HUES48 (cell line): Measurements from ENCODE around the gene SPEF2.

Experiments
- H3K27ac ChIP-seq: one replicate; pipeline ENCODE4 v1.7.0; 2013; ENCODE audit warnings: low read depth, low read length, inconsistent platforms
- H3K27me3 ChIP-seq: 2 replicates; pipeline ENCODE4 v1.6.1; 2013; ENCODE audit warnings: mild to moderate bottlenecking, low read length; ENCODE audit not compliant: control insufficient read depth, insufficient read depth
- H3K36me3 ChIP-seq: 2 replicates; pipeline ENCODE4 v1.6.1; 2013; ENCODE audit warnings: low read length; ENCODE audit not compliant: control insufficient read depth, insufficient read depth
- H3K4me1 ChIP-seq: 2 replicates; pipeline ENCODE4 v1.6.1; 2013; ENCODE audit warnings: mild to moderate bottlenecking, low read length; ENCODE audit not compliant: control insufficient read depth, insufficient read depth
- H3K4me3 ChIP-seq: 2 replicates; pipeline ENCODE4 v1.5.1; 2013; ENCODE audit warnings: mild to moderate bottlenecking, low read depth, low read length
- H3K9ac ChIP-seq: 2 replicates; pipeline ENCODE4 v1.6.1; 2013; ENCODE audit warnings: mild to moderate bottlenecking, low read depth, low read length, moderate library complexity
- H3K9me3 ChIP-seq: 2 replicates; pipeline ENCODE4 v1.6.1; 2013; ENCODE audit warnings: low read length; ENCODE audit not compliant: control insufficient read depth, insufficient read depth

Gene SPEF2

GRCh38 chr5:35778259-35778769 is 160.7 kb downstream of the SPEF2 start:
- Histone ChIP-seq H3K9ac (no peak overlapping the region), H3K4me1 (peaks cover 3% of the 10 kb centered on the region; the same call in 1 of the 2 replicates), H3K36me3 (no peaks in the 10 kb centered on the region), H3K4me3 (no peak overlapping the region), H3K27me3 (no peaks in the 10 kb centered on the region), H3K9me3 (no peaks in the 10 kb centered on the region), H3K27ac (no peak overlapping the region)

GRCh38 chr5:35780236-35780635 is 162.6 kb downstream of the SPEF2 start:
- H3K27me3 ChIP-seq = no peaks in the 10 kb centered on the region
- no peak overlapping the region for H3K4me3 ChIP-seq
- H3K27ac ChIP-seq = no peak overlapping the region
- no peak overlapping the region for H3K9ac ChIP-seq
- H3K9me3 ChIP-seq = no peaks in the 10 kb centered on the region
- no peaks in the 10 kb centered on the region for H3K36me3 ChIP-seq
- peaks cover 3% of the 10 kb centered on the region; the same call in 1 of the 2 replicates for H3K4me1 ChIP-seq

GRCh38 chr5:35781181-35781790 is 163.6 kb downstream of the SPEF2 start:
- Histone ChIP-seq H3K27me3 (no peaks in the 10 kb centered on the region), H3K4me3 (no peak overlapping the region), H3K27ac (no peak overlapping the region), H3K9ac (no peak overlapping the region), H3K4me1 (peaks cover 3% of the 10 kb centered on the region; the same call in 1 of the 2 replicates), H3K36me3 (no peaks in the 10 kb centered on the region), H3K9me3 (no peaks in the 10 kb centered on the region)

GRCh38 chr5:35783551-35783950 is 165.9 kb downstream of the SPEF2 start:
- Histone ChIP-seq H3K27me3 (no peaks in the 10 kb centered on the region), H3K4me3 (no peak overlapping the region), H3K9me3 (no peaks in the 10 kb centered on the region), H3K9ac (no peak overlapping the region), H3K27ac (no peak overlapping the region), H3K36me3 (no peaks in the 10 kb centered on the region), H3K4me1 (no peaks in the 10 kb centered on the region; the same call in 1 of the 2 replicates)

GRCh38 chr5:35785601-35786085 is 168.0 kb downstream of the SPEF2 start:
- Histone ChIP-seq H3K9me3 (no peaks in the 10 kb centered on the region), H3K27me3 (no peaks in the 10 kb centered on the region), H3K4me1 (no peaks in the 10 kb centered on the region; the same call in 1 of the 2 replicates), H3K4me3 (no peak overlapping the region), H3K36me3 (no peaks in the 10 kb centered on the region), H3K9ac (no peak overlapping the region), H3K27ac (no peak overlapping the region)

GRCh38 chr5:35788724-35789123 is 171.1 kb downstream of the SPEF2 start:
- no peaks in the 10 kb centered on the region for H3K9me3 ChIP-seq
- H3K4me3 ChIP-seq = no peak overlapping the region
- no peak overlapping the region for H3K27ac ChIP-seq
- H3K27me3 ChIP-seq = no peaks in the 10 kb centered on the region
- H3K36me3 ChIP-seq = no peaks in the 10 kb centered on the region
- no peaks in the 10 kb centered on the region for H3K4me1 ChIP-seq
- H3K9ac ChIP-seq = no peak overlapping the region

GRCh38 chr5:35789732-35790456 is 172.2 kb downstream of the SPEF2 start:
- Histone ChIP-seq H3K27ac (no peak overlapping the region), H3K27me3 (no peaks in the 10 kb centered on the region), H3K4me3 (no peak overlapping the region), H3K36me3 (no peaks in the 10 kb centered on the region), H3K9me3 (no peaks in the 10 kb centered on the region), H3K9ac (no peak overlapping the region), H3K4me1 (peaks cover 7% of the 10 kb centered on the region; the same call in 1 of the 2 replicates)

GRCh38 chr5:35790457-35790822 is 172.8 kb downstream of the SPEF2 start:
- Histone ChIP-seq H3K4me1 (peaks cover 9% of the 10 kb centered on the region; the same call in 1 of the 2 replicates), H3K9ac (no peak overlapping the region), H3K27ac (no peak overlapping the region), H3K9me3 (no peaks in the 10 kb centered on the region), H3K4me3 (no peak overlapping the region), H3K27me3 (no peaks in the 10 kb centered on the region), H3K36me3 (no peaks in the 10 kb centered on the region)

GRCh38 chr5:35794328-35794619 is 176.6 kb downstream of the SPEF2 start:
- H3K9ac ChIP-seq = no peak overlapping the region
- peaks cover 9% of the 10 kb centered on the region; the same call in 1 of the 2 replicates for H3K4me1 ChIP-seq
- H3K27ac ChIP-seq = no peak overlapping the region
- H3K27me3 ChIP-seq = no peaks in the 10 kb centered on the region
- H3K9me3 ChIP-seq = no peaks in the 10 kb centered on the region
- no peaks in the 10 kb centered on the region for H3K36me3 ChIP-seq
- H3K4me3 ChIP-seq = no peak overlapping the region

- no peak overlapping the region for H3K9ac ChIP-seq
- H3K9me3 ChIP-seq = no peaks in the 10 kb centered on the region
- no peaks in the 10 kb centered on the region for H3K36me3 ChIP-seq
- H3K4me1 ChIP-seq = peaks cover 9% of the 10 kb centered on the region; the same call in 1 of the 2 replicates
- no peak overlapping the region for H3K27ac ChIP-seq
- no peaks in the 10 kb centered on the region for H3K27me3 ChIP-seq
- H3K4me3 ChIP-seq = no peak overlapping the region
These were observed 177.2 kb downstream of the SPEF2 start for GRCh38 chr5:35794684-35795375.

GRCh38 chr5:35799181-35799580 is 181.5 kb downstream of the SPEF2 start:
- Histone ChIP-seq H3K27me3 (no peaks in the 10 kb centered on the region), H3K9me3 (no peaks in the 10 kb centered on the region), H3K36me3 (no peaks in the 10 kb centered on the region), H3K4me3 (no peak overlapping the region), H3K4me1 (peaks cover 12% of the 10 kb centered on the region; the same call in 1 of the 2 replicates), H3K9ac (no peak overlapping the region), H3K27ac (no peak overlapping the region)
